Peyer's patch (tissue), 4 donors: ENCODE data around the gene ABCA2. TPM values are rescaled to one million over a fixed set of nuclear protein-coding genes. Genes with fewer than 3 reads are reported as not detected.
"Not testable (repeated sequence)": the region's sequence is repeated elsewhere in the genome, so short reads cannot be mapped to it uniquely, and the experiment has no call there.

Source experiments
- DNase-seq, 3 donors: peaks; one replicate each; pipeline ENCODE4 v3.0.0-alpha.2; 2017 to 2019
- H3K27ac ChIP-seq, 4 donors: fragments of 200-600 bp; sonication (generic); one replicate each; pipeline ENCODE4 v1.5.1; 2016 to 2019
- H3K27me3 ChIP-seq, 2 donors: fragments of 200-600 bp; sonication (generic); one replicate each; pipeline ENCODE4 v1.5.1; 2019
- H3K36me3 ChIP-seq, 3 donors: fragments of 200-600 bp; sonication (generic); one replicate each; pipeline ENCODE4 v1.5.1; 2016 to 2019
- H3K4me1 ChIP-seq, 4 donors: fragments of 200-600 bp; sonication (generic); one replicate each; pipeline ENCODE4 v1.5.1; 2016 to 2019
- H3K4me3 ChIP-seq, 4 donors: fragments of 200-600 bp; sonication (generic); 1 replicate in 3 of 4; 2 replicates in 1 of 4; pipeline ENCODE4 v1.5.1; 2016 to 2019; ENCODE audit warnings: mild to moderate bottlenecking in 1 of 4
- H3K9me3 ChIP-seq, 4 donors: fragments of 200-600 bp; sonication (generic); one replicate each; pipeline ENCODE4 v1.5.1; 2016 to 2019; ENCODE audit warnings: mild to moderate bottlenecking in 1 of 4
- CTCF ChIP-seq, 6 experiments: fragments of 450-650 bp in 4 of 6; fragments of 200-600 bp in 2 of 6; sonication (generic) in 1 of 6; IDR thresholded peaks; one replicate each; pipeline ENCODE4 v1.5.1; 2017 to 2019; ENCODE audit warnings: antibody characterized with exemption in 6 of 6, mild to moderate bottlenecking in 3 of 6, moderate library complexity in 1 of 6
- POLR2A ChIP-seq, 2 donors: fragments of 450-650 bp; IDR thresholded peaks; one replicate each; pipeline ENCODE4 v1.5.1; 2017; ENCODE audit warnings: antibody characterized with exemption in 2 of 2, mild to moderate bottlenecking in 2 of 2, moderate library complexity in 2 of 2
- total RNA-seq, 4 donors: library from RNA; depleted of rRNA; stranded (reverse); fragments of >200 nt; gene quantifications; one replicate each; pipeline ENCODE4 v1.1.0, GENCODE V29; 2016

Gene ABCA2
- total RNA-seq, 4 donors from 2014 or later = 46.4 to 69.0 (median 49.0) TPM

DNA sequence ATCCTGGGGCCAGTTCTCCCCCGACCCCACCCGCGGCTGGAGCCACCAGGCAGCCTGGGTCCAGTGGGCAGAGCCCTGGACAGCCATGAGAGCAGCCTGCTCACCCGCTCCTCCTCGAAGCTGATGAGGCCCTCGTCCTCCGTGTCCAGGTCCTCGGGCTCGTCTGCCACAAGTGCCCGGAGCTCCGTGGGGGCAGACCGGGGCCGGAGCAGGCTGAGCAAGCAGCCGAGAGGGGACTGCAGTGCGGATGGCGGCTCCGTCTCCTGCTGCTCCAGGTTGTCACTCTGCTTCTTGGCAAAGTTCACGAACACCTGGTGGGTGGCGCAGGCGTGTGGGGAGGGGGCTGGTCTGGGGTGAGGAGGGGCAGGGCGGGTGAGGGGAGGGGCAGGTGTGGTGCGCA is 19.7 kb downstream of the ABCA2 start:
- Histone ChIP-seq H3K9me3 (no peaks in the 10 kb centered on the region), H3K27ac (no peak overlapping the region), H3K27me3 (no peaks in the 10 kb centered on the region), H3K4me1 (peaks cover 0 to 15% (median 0%) of the 10 kb centered on the region in 4 donors), H3K36me3 (peaks cover 0 to 34% (median 0%) of the 10 kb centered on the region in 3 donors), H3K4me3 (no peak overlapping the region)
- no peak for DNase-seq
- TF ChIP-seq POLR2A (IDR thresholded peaks at IDR 0.05) = no peak
- TF ChIP-seq CTCF (IDR thresholded peaks at IDR 0.05) = no peak

GRCh38 chr9:137007816-137008270 is 20.2 kb downstream of the ABCA2 start:
- H3K9me3 ChIP-seq = no peaks in the 10 kb centered on the region
- H3K27me3 ChIP-seq = no peaks in the 10 kb centered on the region
- H3K4me1 ChIP-seq = peaks cover 0 to 15% (median 0%) of the 10 kb centered on the region in 4 donors
- no peak overlapping the region for H3K4me3 ChIP-seq
- DNase-seq = no peak
- no peak for TF ChIP-seq CTCF (IDR thresholded peaks at IDR 0.05)
- no peak for TF ChIP-seq POLR2A (IDR thresholded peaks at IDR 0.05)
- H3K27ac ChIP-seq = no peak overlapping the region
- peaks cover 0 to 34% (median 0%) of the 10 kb centered on the region in 3 donors for H3K36me3 ChIP-seq

DNA sequence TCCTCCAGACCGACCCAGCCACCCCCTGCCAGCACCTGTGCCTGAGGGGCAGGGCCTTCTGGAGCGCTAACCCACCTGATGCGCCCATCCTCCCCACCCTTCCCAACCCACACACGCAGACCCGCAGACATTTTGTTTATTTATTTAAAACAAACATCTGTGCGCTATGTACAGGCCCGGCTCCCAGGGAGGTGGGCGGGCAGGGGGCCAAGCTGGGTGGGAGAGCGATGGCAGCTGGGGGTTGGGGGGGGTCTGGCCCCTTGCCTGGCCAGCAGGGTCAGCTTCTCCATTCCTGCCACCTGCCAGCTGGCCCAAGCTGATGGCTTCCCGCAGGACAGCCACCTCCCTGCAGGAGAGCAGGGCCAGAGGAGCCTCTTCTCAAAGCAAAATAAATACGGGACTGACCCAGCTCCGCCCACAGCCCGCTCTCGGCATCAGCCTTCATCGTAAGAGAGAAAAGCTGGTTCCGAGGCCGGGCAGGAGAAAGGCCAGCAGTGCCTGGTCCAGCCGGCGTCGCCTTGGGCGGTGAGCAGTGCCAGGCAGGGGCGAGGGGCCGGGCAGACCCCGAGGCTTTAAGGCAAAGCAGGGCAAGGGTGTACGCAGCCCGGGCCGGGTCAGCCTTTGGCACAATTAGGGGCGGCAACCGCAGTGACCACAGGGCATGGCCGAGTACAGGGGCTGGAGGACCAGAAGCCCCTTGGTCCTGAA is 20.8 kb downstream of the ABCA2 start:
- Histone ChIP-seq H3K27me3 (no peaks in the 10 kb centered on the region), H3K36me3 (peaks cover 0 to 28% (median 0%) of the 10 kb centered on the region in 3 donors), H3K27ac (no peak overlapping the region), H3K4me1 (peaks cover 0 to 15% (median 0%) of the 10 kb centered on the region in 4 donors), H3K9me3 (no peaks in the 10 kb centered on the region), H3K4me3 (no peak overlapping the region)
- DNase-seq = no peak
- TF ChIP-seq CTCF (IDR thresholded peaks at IDR 0.05) (no peak), POLR2A (IDR thresholded peaks at IDR 0.05) (no peak)

DNA sequence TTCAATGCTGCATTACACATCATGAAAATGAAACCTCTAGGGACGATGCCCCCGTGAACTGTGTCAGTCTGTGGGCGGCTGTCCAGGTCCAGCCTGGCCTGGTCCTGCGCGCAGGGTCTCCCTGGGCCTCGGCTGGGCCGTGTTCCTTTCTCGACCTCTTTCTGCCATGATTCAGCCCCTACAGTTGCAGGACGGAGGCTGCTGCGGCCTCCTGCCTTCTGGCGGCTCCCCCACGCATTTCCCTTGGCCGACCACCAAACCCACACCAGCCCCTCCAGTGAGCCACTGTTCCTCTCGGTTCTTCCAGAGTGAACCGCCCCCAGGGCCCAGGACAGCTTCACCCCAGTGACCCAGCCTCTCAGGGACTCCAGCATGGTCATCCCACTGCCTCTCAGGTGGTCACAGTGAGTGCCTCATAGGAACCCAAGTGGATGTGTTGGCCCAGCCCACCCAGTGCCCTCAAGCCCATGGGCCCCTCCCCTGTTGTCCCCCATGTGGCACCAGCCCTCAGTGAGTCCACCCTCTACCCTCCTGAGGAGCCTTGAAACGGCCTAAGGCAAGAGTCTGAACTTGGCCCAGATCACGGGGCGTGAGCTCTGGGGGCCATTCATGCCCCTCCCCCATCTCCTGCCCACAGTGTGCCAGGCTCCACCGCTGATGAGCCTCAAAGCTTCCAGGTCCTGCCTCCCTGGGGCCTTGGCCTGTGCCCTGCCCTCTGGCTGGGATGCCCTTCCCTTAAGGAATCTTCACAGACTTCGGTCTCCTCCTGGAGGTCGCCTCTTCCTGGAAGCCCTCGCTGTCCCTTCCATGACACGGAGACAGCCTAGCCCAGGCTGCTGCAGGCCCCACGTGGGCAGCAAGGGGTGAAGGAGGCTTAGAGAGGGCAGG is 21.7 kb downstream of the ABCA2 start:
- TF ChIP-seq POLR2A (IDR thresholded peaks at IDR 0.05) (no peak), CTCF (IDR thresholded peaks at IDR 0.05) (no peak)
- DNase-seq = no peak
- H3K36me3 ChIP-seq = peaks cover 0 to 19% (median 0%) of the 10 kb centered on the region in 3 donors
- no peaks in the 10 kb centered on the region for H3K27me3 ChIP-seq
- no peak overlapping the region for H3K4me3 ChIP-seq
- no peak overlapping the region for H3K27ac ChIP-seq
- no peaks in the 10 kb centered on the region for H3K9me3 ChIP-seq
- H3K4me1 ChIP-seq = peaks cover 0 to 15% (median 0%) of the 10 kb centered on the region in 4 donors

DNA sequence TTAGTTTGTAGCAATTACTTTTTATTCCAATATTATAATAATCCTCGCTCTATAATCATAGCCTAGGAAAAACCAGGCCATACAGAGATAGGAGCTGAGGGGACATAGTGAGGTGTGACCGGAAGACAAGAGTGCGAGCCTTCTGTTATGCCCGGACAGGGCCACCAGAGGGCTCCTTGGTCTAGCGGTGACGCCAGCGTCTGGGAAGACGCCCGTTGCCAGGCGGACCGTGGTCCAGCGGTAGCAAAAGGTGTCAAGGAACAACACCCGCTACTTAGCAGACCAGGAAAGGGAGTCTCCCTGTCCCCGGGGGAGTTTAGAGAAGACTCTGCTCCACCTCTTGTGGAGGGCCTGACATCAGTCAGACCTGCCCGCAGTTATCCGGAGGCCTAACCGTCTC is 23.8 kb downstream of the ABCA2 start:
- H3K36me3 ChIP-seq, H3K9me3 ChIP-seq, H3K27ac ChIP-seq, H3K27me3 ChIP-seq, H3K4me3 ChIP-seq: not testable (repeated sequence)
- DNase-seq = peak in 1 of 3 donors; percentile 64
- H3K4me1 ChIP-seq = peaks cover 0 to 15% (median 0%) of the 10 kb centered on the region in 4 donors
- peak in 5 of 6 experiments; percentile 13 to 67 (median 52) for TF ChIP-seq CTCF (IDR thresholded peaks at IDR 0.05)
